H1 (cell line): Measurements from ENCODE around the gene HLA-DQA2. TPM values are rescaled to one million over a fixed set of nuclear protein-coding genes. Genes with fewer than 3 reads are reported as not detected.
"Not testable (repeated sequence)": the region's sequence is repeated elsewhere in the genome, so short reads cannot be mapped to it uniquely, and the experiment has no call there.

Experiments used
- CTCF ChIA-PET: fragments of 300-600 bp; sonication (Branson Sonifier 250); formaldehyde crosslinking; loops from one replicate; lab custom pipeline; 2021; ENCODE audit not compliant: partially characterized antibody; lab: Charles Lee
- POLR2A ChIA-PET: fragments of 300-600 bp; sonication (Branson Sonifier 250); formaldehyde crosslinking; loops from one replicate; lab custom pipeline; 2021; ENCODE audit warnings: inconsistent platforms; ENCODE audit not compliant: partially characterized antibody; lab: Charles Lee
- DNase-seq, 2 experiments: peaks; one replicate each; pipeline versions ENCODE4 v3.0.0 to v3.0.0-alpha.2; 2010 to 2022; ENCODE audit warnings: low spot score in 2 of 2, low read depth in 1 of 2, mixed read lengths in 1 of 2
- FAIRE-seq: peaks from 2 replicates; lab custom pipeline; 2011; peaks lifted over from hg19 to GRCh38; lab: Jason Lieb, UNC
- H2AFZ ChIP-seq: 2 replicates; pipeline ENCODE4 v1.8.1; 2012; ENCODE audit warnings: low read length, inconsistent platforms
- H2AK5ac ChIP-seq: 2 replicates; pipeline ENCODE4 v1.6.1; 2013; ENCODE audit warnings: low read depth, low read length
- H2BK120ac ChIP-seq: replicated peaks from 2 replicates; pipeline ENCODE3; 2013; ENCODE audit warnings: low read depth, low read length, inconsistent platforms
- H2BK12ac ChIP-seq: 2 replicates; pipeline ENCODE4 v1.6.1; 2013; ENCODE audit warnings: low read depth, low read length
- H2BK15ac ChIP-seq: 2 replicates; pipeline ENCODE4 v1.6.1; 2013; ENCODE audit warnings: low read length
- H2BK20ac ChIP-seq: 2 replicates; pipeline ENCODE4 v1.6.1; 2013; ENCODE audit warnings: low read length
- H2BK5ac ChIP-seq: 2 replicates; pipeline ENCODE4 v1.6.1; 2013; ENCODE audit warnings: low read depth, low read length
- H3K14ac ChIP-seq: 2 replicates; pipeline ENCODE4 v1.6.1; 2013; ENCODE audit warnings: inconsistent platforms; ENCODE audit not compliant: insufficient read length
- H3K18ac ChIP-seq: 2 replicates; pipeline ENCODE4 v1.6.1; 2013; ENCODE audit warnings: low read length; ENCODE audit errors: extremely low read depth
- H3K23ac ChIP-seq: 2 replicates; pipeline ENCODE4 v1.6.1; 2013; ENCODE audit warnings: inconsistent platforms; ENCODE audit not compliant: insufficient read length
- H3K23me2 ChIP-seq: 2 replicates; pipeline ENCODE4 v1.6.1; 2013; ENCODE audit warnings: low read depth, low read length
- H3K27ac ChIP-seq: 2 replicates; pipeline ENCODE4 v1.6.1; 2011; ENCODE audit warnings: low read depth, low read length, inconsistent platforms
- H3K27me3 ChIP-seq, 4 experiments: replicated peaks in 1 of 4; 1 replicate in 1 of 4; 2 replicates in 3 of 4; pipeline versions ENCODE4 v1.6.1 to v1.8.1; 2011 to 2013; ENCODE audit warnings: low read length in 3 of 4, mild to moderate bottlenecking in 3 of 4, inconsistent platforms in 2 of 4, mixed read lengths in 2 of 4, moderate library complexity in 1 of 4; ENCODE audit not compliant: control insufficient read depth in 3 of 4, insufficient read depth in 3 of 4; ENCODE audit errors: extremely low read depth in 1 of 4
- H3K36me3 ChIP-seq, 4 experiments: 2 replicates each; pipeline versions ENCODE4 v1.6.1 to v1.8.1; 2011 to 2013; ENCODE audit warnings: mild to moderate bottlenecking in 4 of 4, low read length in 3 of 4, moderate library complexity in 2 of 4, control low read depth in 1 of 4, inconsistent platforms in 1 of 4; ENCODE audit not compliant: insufficient read depth in 4 of 4, control insufficient read depth in 2 of 4
- H3K4ac ChIP-seq: replicated peaks from 2 replicates; pipeline ENCODE3; 2013; ENCODE audit warnings: low read length, low read depth, mixed read lengths, inconsistent platforms; ENCODE audit not compliant: insufficient read length
- H3K4me1 ChIP-seq, 4 experiments: replicated peaks in 1 of 4; 1 replicate in 1 of 4; 2 replicates in 3 of 4; pipeline versions ENCODE4 v1.6.1 to v1.8.1; 2011 to 2013; ENCODE audit warnings: low read length in 3 of 4, inconsistent platforms in 2 of 4, mixed read lengths in 1 of 4; ENCODE audit not compliant: insufficient read depth in 4 of 4, control insufficient read depth in 3 of 4
- H3K4me2 ChIP-seq, 2 experiments: 2 replicates each; pipeline versions ENCODE4 v1.6.1 to v1.8.1; 2011 to 2013; ENCODE audit warnings: low read depth in 2 of 2, low read length in 2 of 2, control low read depth in 1 of 2, inconsistent platforms in 1 of 2, mild to moderate bottlenecking in 1 of 2; ENCODE audit not compliant: insufficient read depth in 1 of 2
- H3K4me3 ChIP-seq, 4 experiments: fragments of 200-600, 300-600 bp in 1 of 4; sonication (generic), shearing (Covaris generic), sonication (Bioruptor Twin) in 1 of 4; 2 replicates each; pipeline versions ENCODE4 v1.5.1 to v1.8.1; 2011 to 2016; ENCODE audit warnings: low read length in 4 of 4, low read depth in 3 of 4, control low read depth in 2 of 4, inconsistent platforms in 2 of 4, mild to moderate bottlenecking in 2 of 4, mixed read lengths in 1 of 4, moderate library complexity in 1 of 4; ENCODE audit not compliant: insufficient read depth in 2 of 4; ENCODE audit errors: extremely low read depth in 1 of 4
- H3K56ac ChIP-seq: replicated peaks from 2 replicates; pipeline ENCODE3; 2013; ENCODE audit warnings: low read depth, mild to moderate bottlenecking, mixed read lengths, low read length, inconsistent platforms; ENCODE audit not compliant: insufficient read length
- H3K79me1 ChIP-seq: 2 replicates; pipeline ENCODE4 v1.6.1; 2013; ENCODE audit warnings: low read depth, low read length, control low read depth
- H3K79me2 ChIP-seq, 2 experiments: 2 replicates each; pipeline versions ENCODE4 v1.6.1 to v1.8.1; 2012 to 2013; ENCODE audit warnings: low read length in 2 of 2, mild to moderate bottlenecking in 2 of 2, inconsistent platforms in 1 of 2; ENCODE audit not compliant: insufficient read depth in 2 of 2, control insufficient read depth in 1 of 2
- H3K9ac ChIP-seq, 4 experiments: replicated peaks in 1 of 4; 1 replicate in 1 of 4; 2 replicates in 3 of 4; pipeline versions ENCODE4 v1.6.1 to v1.8.1; 2011 to 2013; ENCODE audit warnings: low read depth in 3 of 4, low read length in 3 of 4, control low read depth in 2 of 4, mild to moderate bottlenecking in 2 of 4, moderate library complexity in 2 of 4, inconsistent platforms in 1 of 4; ENCODE audit errors: extremely low read depth in 1 of 4
- H3K9me3 ChIP-seq, 2 experiments: 2 replicates each; pipeline versions ENCODE4 v1.6.1 to v1.8.1; 2012 to 2013; ENCODE audit warnings: mild to moderate bottlenecking in 2 of 2, moderate library complexity in 2 of 2, control low read depth in 1 of 2, inconsistent platforms in 1 of 2, low read depth in 1 of 2, low read length in 1 of 2, mixed read lengths in 1 of 2; ENCODE audit not compliant: insufficient read depth in 2 of 2
- H4K20me1 ChIP-seq, 2 experiments: replicated peaks in 1 of 2; 2 replicates each; pipeline versions ENCODE3 to v1.8.1; 2011 to 2013; ENCODE audit warnings: inconsistent platforms in 2 of 2, low read length in 2 of 2, mild to moderate bottlenecking in 1 of 2; ENCODE audit not compliant: insufficient read depth in 2 of 2, control insufficient read depth in 1 of 2
- H4K5ac ChIP-seq: 2 replicates; pipeline ENCODE4 v1.6.1; 2013; ENCODE audit warnings: low read length, low read depth, mixed read lengths, inconsistent platforms; ENCODE audit not compliant: insufficient read length
- H4K8ac ChIP-seq: 2 replicates; pipeline ENCODE4 v1.8.0; 2013; ENCODE audit warnings: mild to moderate bottlenecking, moderate library complexity, low read length, inconsistent platforms; ENCODE audit not compliant: insufficient read depth; ENCODE audit errors: extremely low read depth
- H4K91ac ChIP-seq: replicated peaks from 2 replicates; pipeline ENCODE3; 2013; ENCODE audit warnings: low read length, mixed read lengths, inconsistent platforms; ENCODE audit not compliant: insufficient read length
- WGBS, 2 experiments: shearing (Covaris generic) in 1 of 2; methylation state at CpG; one replicate each; pipeline versions ENCODE4 v1.1.6 to v1.1.7; 2013 to 2015; ENCODE audit warnings: low lambda C conversion rate in 2 of 2, mixed read lengths in 2 of 2, inconsistent platforms in 1 of 2, low coverage in 1 of 2, missing lambda C conversion rate in 1 of 2; ENCODE audit not compliant: insufficient replicate concordance in 2 of 2, insufficient coverage in 1 of 2, insufficient read length in 1 of 2; ENCODE audit errors: extremely low coverage in 1 of 2, missing lambda C conversion rate in 1 of 2; 5-methylcytosine and 5-hydroxymethylcytosine counted together
- polyA plus RNA-seq, 7 experiments: library from polyadenylated mRNA; depleted of rRNA in 3 of 7; stranded (reverse) in 5 of 7; unstranded in 2 of 7; fragments of >200 nt in 5 of 7; fragments of 200-250 nt in 2 of 7; gene quantifications; 1 replicate in 5 of 7; 2 replicates in 1 of 7; 4 replicates in 1 of 7; pipeline versions ENCODE4 v1.2.1 to v1.2.3, GENCODE V29; 2011 to 2013; ENCODE audit warnings: missing spikeins in 2 of 7, mixed read lengths in 2 of 7
- total RNA-seq: library from RNA; stranded (reverse); fragmentation: NEBNext Ultra II Directional; extraction: Animal tissue kit (Norgen Biotek cat#: 25700); gene quantifications from 2 replicates; pipeline ENCODE4 v1.2.1, GENCODE V29; 2021

The HLA-DQA2 gene
- total and polyA plus RNA-seq, 2 of the 8 experiments (the other 6 are each of a cell fraction or from before 2014, with no cell fraction given) = not detected

DNA sequence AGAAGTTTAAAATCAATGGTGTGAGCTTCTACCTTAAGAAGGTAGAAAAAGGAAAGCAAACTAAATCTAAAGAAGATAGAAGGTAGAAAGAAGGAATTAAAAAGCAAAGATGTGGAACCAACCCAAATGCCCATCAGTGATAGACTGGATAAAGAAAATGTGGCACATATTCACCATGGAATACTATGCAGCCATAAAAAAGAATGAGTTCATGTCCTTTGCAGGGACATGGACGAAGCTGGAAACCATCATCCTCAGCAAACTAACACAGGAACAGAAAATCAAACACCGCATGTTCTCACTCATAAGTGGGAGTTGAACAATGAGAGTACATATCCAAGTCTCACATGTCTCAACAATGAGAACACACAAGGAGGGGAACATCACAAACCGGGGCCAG lies 36.0 kb upstream of the HLA-DQA2 start:
- H2BK15ac ChIP-seq, H4K20me1 ChIP-seq, H3K4me1 ChIP-seq, H3K18ac ChIP-seq, H3K56ac ChIP-seq, POLR2A ChIA-PET, H3K27me3 ChIP-seq, H4K5ac ChIP-seq, H2BK20ac ChIP-seq, H4K8ac ChIP-seq, H3K23ac ChIP-seq, H2BK5ac ChIP-seq, H3K79me1 ChIP-seq, H3K27ac ChIP-seq, FAIRE-seq, H3K14ac ChIP-seq, H2BK120ac ChIP-seq, DNase-seq, H3K23me2 ChIP-seq, H3K4me2 ChIP-seq, H4K91ac ChIP-seq, H3K9ac ChIP-seq, H3K79me2 ChIP-seq, H3K36me3 ChIP-seq, H3K4ac ChIP-seq, H2AK5ac ChIP-seq, H2BK12ac ChIP-seq, H2AFZ ChIP-seq, H3K9me3 ChIP-seq, H3K4me3 ChIP-seq: not testable (repeated sequence)
- WGBS, 2 experiments = 76% methylated on average over 3 of the region's 3 CpGs; no CpG with 5 or more reads in 1 of the 2 experiments
- CTCF ChIA-PET = interaction anchor here (0.9 to 3.4 kb wide), 2 partner anchors 81 to 291 kb away, joined by 3 to 10 read pairs; no protein-coding TSS in a partner anchor
